ENCODE results near the gene VWA5A. TPM values are rescaled to one million over a fixed set of nuclear protein-coding genes. Genes with fewer than 3 reads are reported as not detected.

Gene VWA5A
- total RNA-seq, 2 experiments from 2014 or later: 0.38 to 2.1 TPM

GRCh38 chr11:124077266-124077665 lies 38.0 kb upstream of the VWA5A start:
- H3K4me1 ChIP-seq (ENCODE audit: insufficient read depth, low read length, poor library complexity, severe bottlenecking): no peaks in the 10 kb centered on the region
- H3K9me2 ChIP-seq (ENCODE audit: insufficient read depth, low read length): no peaks in the 10 kb centered on the region
- H3K4me2 ChIP-seq (ENCODE audit: low read length): no peak overlapping the region
- no peaks in the 10 kb centered on the region for H3K79me2 ChIP-seq (ENCODE audit: insufficient read depth, low read depth, low read length)
- H3K27ac ChIP-seq (ENCODE audit: low read depth, low read length, poor library complexity, severe bottlenecking): no peak overlapping the region
- no peak for TF ChIP-seq EZH2phosphoT487 (IDR thresholded peaks at IDR 0.05; ENCODE audit: borderline replicate concordance, low read depth, low read length)
- TF ChIP-seq CTCF (conservative IDR thresholded peaks at IDR 0.05; ENCODE audit: low read length): no peak
- no TSS peak for BruUV-seq (replicated peaks)
- H3K4me3 ChIP-seq (ENCODE audit: low read depth, low read length, poor library complexity, severe bottlenecking): no peak overlapping the region
- POLR2A ChIA-PET: no interaction called here
- DNase-seq (ENCODE audit: low spot score): no peak
- intact Hi-C loops (cut with micrococcal nuclease; ENCODE audit: unreplicated experiment): no loop called here
- H3K9me3 ChIP-seq (ENCODE audit: low read length): no peaks in the 10 kb centered on the region
- H3K36me3 ChIP-seq (ENCODE audit: insufficient read depth, low read length): no peaks in the 10 kb centered on the region
- CTCF ChIA-PET (ENCODE audit: unreplicated experiment): no interaction called here
- no peaks in the 10 kb centered on the region for H4K20me1 ChIP-seq (ENCODE audit: insufficient read depth, low read length)
- no peak overlapping the region for H2AFZ ChIP-seq (ENCODE audit: low read length)

- POLR2A ChIA-PET: no interaction called here
- no TSS peak for BruUV-seq (replicated peaks)
- no peaks in the 10 kb centered on the region for H3K79me2 ChIP-seq (ENCODE audit: insufficient read depth, low read depth, low read length)
- no peaks in the 10 kb centered on the region for H4K20me1 ChIP-seq (ENCODE audit: insufficient read depth, low read length)
- H3K36me3 ChIP-seq (ENCODE audit: insufficient read depth, low read length): no peaks in the 10 kb centered on the region
- no peaks in the 10 kb centered on the region for H3K9me3 ChIP-seq (ENCODE audit: low read length)
- TF ChIP-seq EZH2phosphoT487 (IDR thresholded peaks at IDR 0.05; ENCODE audit: borderline replicate concordance, low read depth, low read length) (no peak), CTCF (conservative IDR thresholded peaks at IDR 0.05; ENCODE audit: low read length) (no peak)
- intact Hi-C loops (cut with micrococcal nuclease; ENCODE audit: unreplicated experiment): no loop called here
- H3K4me1 ChIP-seq (ENCODE audit: insufficient read depth, low read length, poor library complexity, severe bottlenecking): no peaks in the 10 kb centered on the region
- no peak overlapping the region for H3K4me2 ChIP-seq (ENCODE audit: low read length)
- no peak overlapping the region for H3K27ac ChIP-seq (ENCODE audit: low read depth, low read length, poor library complexity, severe bottlenecking)
- H3K4me3 ChIP-seq (ENCODE audit: low read depth, low read length, poor library complexity, severe bottlenecking): no peak overlapping the region
- H3K9me2 ChIP-seq (ENCODE audit: insufficient read depth, low read length): no peaks in the 10 kb centered on the region
- CTCF ChIA-PET (ENCODE audit: unreplicated experiment): no interaction called here
- DNase-seq (ENCODE audit: low spot score): no peak
- no peak overlapping the region for H2AFZ ChIP-seq (ENCODE audit: low read length)
Measured at GRCh38 chr11:124078591-124078990, 36.7 kb upstream of the VWA5A start.

GRCh38 chr11:124079631-124080326 lies 35.5 kb upstream of the VWA5A start:
- BruUV-seq (replicated peaks): no TSS peak
- CTCF ChIA-PET (ENCODE audit: unreplicated experiment): no interaction called here
- H3K36me3 ChIP-seq (ENCODE audit: insufficient read depth, low read length): no peaks in the 10 kb centered on the region
- no peaks in the 10 kb centered on the region for H3K9me3 ChIP-seq (ENCODE audit: low read length)
- no peak overlapping the region for H3K4me2 ChIP-seq (ENCODE audit: low read length)
- POLR2A ChIA-PET: no interaction called here
- no peaks in the 10 kb centered on the region for H4K20me1 ChIP-seq (ENCODE audit: insufficient read depth, low read length)
- intact Hi-C loops (cut with micrococcal nuclease; ENCODE audit: unreplicated experiment): no loop called here
- no peaks in the 10 kb centered on the region for H3K9me2 ChIP-seq (ENCODE audit: insufficient read depth, low read length)
- H3K79me2 ChIP-seq (ENCODE audit: insufficient read depth, low read depth, low read length): no peaks in the 10 kb centered on the region
- no peak for DNase-seq (ENCODE audit: low spot score)
- no peak overlapping the region for H3K27ac ChIP-seq (ENCODE audit: low read depth, low read length, poor library complexity, severe bottlenecking)
- no peak overlapping the region for H2AFZ ChIP-seq (ENCODE audit: low read length)
- H3K4me1 ChIP-seq (ENCODE audit: insufficient read depth, low read length, poor library complexity, severe bottlenecking): no peaks in the 10 kb centered on the region
- TF ChIP-seq CTCF (conservative IDR thresholded peaks at IDR 0.05; ENCODE audit: low read length): no peak
- no peak for TF ChIP-seq EZH2phosphoT487 (IDR thresholded peaks at IDR 0.05; ENCODE audit: borderline replicate concordance, low read depth, low read length)
- H3K4me3 ChIP-seq (ENCODE audit: low read depth, low read length, poor library complexity, severe bottlenecking): no peak overlapping the region
